HG02610 (cell line): Measurements from ENCODE around the gene ITGB3.
"Not testable (repeated sequence)": the region's sequence is repeated elsewhere in the genome, so short reads cannot be mapped to it uniquely, and the experiment has no call there.

ENCODE experiments used
- ATAC-seq: cut with Tn5 transposase; IDR thresholded peaks from one replicate; pipeline ENCODE4 v1.9.1; 2021; ENCODE audit warnings: mild to moderate bottlenecking, moderate library complexity; ENCODE audit not compliant: unreplicated experiment

The ITGB3 gene

GRCh38 chr17:47243737-47244598 is 9.7 kb upstream of the ITGB3 start:
- no peak for ATAC-seq

DNA sequence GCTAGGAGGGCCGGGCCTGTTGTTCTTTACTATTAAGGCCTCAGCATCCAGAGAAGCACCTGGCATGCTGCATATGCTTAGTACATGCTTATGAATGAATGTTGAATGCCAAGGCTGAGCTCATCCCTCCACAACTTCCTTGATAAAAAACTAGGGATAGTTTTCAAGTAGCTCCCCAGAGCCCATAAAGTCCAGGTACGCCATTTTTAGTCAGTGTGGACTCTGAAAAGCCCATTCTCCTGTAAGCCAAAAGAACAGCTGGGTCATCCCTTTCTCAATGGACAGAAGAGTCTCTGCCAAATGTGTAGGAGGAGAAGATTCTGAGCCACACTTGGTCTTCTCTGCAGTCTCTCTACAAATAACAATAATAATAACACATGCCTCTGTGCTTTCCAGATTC is 8.9 kb upstream of the ITGB3 start:
- no peak for ATAC-seq

DNA sequence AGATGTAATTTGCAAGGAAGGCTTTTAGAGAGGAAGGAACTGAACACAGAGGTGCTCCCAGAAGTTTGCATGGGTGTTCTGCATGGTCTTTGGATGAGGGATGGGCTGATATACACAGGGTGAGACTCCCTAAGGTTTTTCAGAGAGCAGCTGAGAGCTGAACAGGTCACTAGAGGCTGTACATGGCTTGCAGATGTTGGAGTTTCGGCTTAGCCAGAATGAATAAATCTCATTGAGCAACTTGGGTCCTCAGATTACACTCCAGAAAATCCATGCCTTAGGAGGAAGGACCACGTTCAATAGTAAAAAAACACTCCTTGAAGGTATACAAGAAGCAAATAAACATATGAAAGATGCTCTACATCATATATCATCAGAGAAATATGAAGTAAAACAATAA is 7.5 kb upstream of the ITGB3 start:
- no peak for ATAC-seq

- no peak for ATAC-seq
These were observed 2.8 kb upstream of the ITGB3 start for GRCh38 chr17:47250855-47251254.

DNA sequence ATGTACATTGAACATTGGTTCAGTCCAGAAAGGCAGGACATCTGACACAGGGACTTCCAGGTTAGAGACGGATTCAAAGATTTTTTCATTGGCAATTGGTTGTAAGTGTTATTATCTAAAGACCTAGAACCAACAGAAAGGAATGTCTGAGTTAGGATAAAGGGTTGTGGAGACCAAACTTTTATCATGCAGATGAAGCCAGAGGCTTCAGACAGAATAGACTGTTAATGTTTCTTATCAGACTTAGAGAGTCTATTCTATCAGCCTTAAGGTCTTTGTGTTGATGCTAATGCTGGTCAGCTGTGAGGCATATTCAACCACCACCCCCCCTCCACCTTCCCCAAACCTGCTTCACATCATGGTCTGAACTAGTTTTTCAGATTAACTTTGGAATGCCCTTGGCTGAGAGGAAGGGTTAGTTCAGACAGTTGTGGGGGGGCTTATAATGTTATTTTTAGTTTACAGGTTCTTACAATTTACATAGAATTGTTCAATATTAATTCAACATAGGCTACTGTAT is 2.1 kb upstream of the ITGB3 start:
- ATAC-seq = no peak

DNA sequence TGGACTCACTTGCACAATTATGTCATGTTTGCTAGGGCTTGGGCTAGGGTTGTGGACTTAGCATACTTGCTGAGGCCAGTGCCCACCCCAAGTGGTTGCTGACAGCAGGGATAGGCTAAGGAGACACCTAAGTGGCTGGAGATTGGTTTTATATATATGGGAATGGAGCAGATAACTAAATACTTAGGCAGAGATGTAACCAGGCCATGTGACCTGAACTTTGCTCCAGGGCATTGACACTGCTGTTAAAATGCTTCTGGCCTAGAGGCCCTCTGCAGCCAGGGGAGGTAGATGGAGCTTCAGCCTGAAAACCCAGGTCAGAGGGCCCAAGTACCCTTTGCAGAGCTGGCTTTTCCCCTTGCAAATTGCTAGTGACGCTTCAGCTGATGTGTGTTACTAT is 1.4 kb upstream of the ITGB3 start:
- no peak for ATAC-seq

- no peak for ATAC-seq
These were observed 688 bp upstream of the ITGB3 start for GRCh38 chr17:47252766-47253512.

DNA sequence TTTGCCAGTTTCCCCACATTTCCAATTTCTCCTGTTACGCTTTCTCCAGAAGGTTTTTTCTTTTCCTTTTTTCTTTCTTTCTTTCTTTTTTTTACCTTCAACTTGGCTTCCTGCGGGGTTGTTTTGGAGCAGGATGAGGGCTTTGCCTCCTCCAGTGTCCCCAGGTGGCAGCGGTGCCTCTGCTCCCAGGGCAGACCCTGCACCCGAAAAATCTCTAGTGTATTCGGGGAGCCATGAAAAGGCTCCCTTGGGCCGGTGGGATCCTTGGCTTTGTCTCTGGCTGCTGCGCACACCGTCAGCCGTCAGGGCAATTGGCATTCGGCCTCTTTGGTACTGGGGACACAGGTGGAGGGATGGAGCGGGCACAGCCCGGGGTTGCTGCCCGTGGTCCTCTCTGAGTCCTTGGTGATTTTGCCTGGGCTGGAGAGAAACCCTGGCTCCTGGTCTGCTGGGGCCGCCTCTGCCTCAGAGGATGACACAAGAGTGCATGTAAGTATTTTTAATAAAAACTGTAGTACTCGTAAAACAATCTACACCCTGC is 846 bp downstream of the ITGB3 start:
- no peak for ATAC-seq

- no peak for ATAC-seq
These were observed 4.2 kb downstream of the ITGB3 start for GRCh38 chr17:47257651-47258339.

- ATAC-seq = no peak
These were observed 9.0 kb downstream of the ITGB3 start for GRCh38 chr17:47262586-47262985.

GRCh38 chr17:47264166-47264565 is 10.5 kb downstream of the ITGB3 start:
- no peak for ATAC-seq

DNA sequence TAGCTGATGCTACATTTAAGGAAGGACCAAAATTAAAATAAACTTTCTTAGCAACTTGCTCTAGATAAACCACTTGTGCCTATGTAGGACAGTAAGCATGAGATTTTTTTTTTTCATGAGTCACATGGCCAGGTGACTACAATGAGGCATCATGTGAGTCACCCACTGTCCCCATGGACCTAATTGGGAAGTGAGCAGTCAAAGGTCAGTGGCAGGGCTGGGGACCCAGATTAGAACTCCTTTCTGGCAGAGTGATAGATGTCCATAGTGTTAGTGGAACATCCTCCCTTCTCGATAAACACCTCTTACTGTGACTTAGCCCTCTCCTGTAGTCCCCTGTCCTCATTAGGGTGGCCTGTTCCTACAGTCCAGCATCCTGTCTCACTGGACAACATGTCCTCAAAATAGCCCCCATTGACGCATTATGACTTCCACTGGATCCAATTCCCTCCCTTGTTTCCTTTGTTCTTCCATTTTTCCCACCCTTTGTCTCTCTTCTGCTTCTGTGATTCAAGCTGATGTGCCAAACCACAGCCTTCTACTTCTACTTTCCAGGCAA is 12.4 kb downstream of the ITGB3 start:
- ATAC-seq = no peak

DNA sequence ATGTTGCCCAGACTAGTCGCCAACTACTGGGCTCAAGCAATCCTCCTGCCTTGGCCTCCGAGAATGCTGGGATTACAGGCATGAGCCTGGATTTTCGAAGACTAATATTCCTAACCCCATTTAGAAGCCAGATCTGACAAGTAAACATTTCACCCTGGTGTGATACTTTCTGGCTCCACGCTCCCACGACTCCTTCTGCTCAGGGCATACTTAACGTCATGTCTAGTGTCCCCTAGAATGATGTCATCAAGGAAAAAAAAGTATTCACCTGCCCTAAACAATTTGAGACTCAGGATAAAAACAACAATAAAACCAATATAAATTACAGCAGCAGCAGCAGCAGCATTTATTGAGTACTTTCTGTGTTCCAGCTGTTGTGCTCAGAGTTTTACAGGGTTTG is 13.2 kb downstream of the ITGB3 start:
- ATAC-seq = no peak

DNA sequence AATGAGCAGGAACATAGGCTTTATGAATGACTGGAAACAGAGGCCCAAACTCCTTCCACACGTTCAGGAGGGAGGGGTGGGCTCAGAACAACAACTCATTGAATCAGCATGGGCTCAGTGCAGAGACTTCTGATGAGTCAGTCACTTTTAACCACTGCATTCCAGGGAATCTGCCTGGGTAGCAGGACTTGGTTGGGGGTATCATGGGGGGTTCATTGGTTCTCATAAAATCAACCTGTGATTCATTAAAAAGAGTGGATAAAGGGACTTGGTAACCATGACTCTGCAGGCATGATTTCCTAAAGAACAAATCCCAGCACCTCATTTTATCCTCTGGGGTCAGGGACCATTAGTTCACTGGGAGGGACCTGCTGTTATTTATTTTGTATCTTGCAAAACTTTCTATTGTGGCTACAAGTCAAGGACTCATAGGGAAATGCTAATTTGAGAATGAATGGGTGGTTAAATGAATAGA is 13.8 kb downstream of the ITGB3 start:
- ATAC-seq = no peak

- not testable (repeated sequence) for ATAC-seq
These were observed 15.3 kb downstream of the ITGB3 start for GRCh38 chr17:47268964-47269363.

GRCh38 chr17:47269561-47270280 is 16.1 kb downstream of the ITGB3 start:
- ATAC-seq = not testable (repeated sequence)

DNA sequence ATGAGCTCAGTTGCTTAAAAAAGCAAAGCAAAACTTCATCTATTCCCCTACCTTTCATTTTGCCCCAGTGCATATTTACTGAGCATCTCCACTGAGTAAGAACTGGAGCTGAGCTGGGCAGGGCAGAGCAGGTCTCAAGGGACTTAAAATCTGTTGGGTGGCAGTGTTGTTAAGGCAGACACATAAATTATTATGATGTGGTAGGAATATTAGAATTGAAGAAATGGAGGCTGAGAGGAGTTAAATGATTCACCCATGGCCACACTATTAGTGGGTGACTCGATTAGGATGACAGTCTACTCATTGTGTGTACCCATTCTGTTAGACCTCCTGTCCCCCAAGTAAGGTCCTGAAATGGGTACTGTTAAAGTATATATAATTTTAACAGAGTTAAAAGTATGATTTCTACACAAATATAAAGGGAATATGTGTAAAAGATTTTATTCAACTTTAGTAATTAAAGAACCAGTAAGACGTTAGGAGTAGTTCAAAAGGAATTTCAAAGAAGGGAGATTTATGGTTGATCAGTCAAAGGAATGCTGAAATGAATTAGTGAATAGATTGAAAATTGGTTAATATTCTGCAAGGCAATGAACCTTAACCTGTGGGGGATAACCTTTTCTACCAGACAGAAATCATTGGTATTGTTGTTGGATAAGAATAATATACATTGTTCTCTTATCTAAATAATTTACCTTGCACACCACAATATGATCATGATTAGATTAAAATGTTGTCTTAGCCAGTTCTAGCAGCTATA is 17.5 kb downstream of the ITGB3 start:
- no peak for ATAC-seq

DNA sequence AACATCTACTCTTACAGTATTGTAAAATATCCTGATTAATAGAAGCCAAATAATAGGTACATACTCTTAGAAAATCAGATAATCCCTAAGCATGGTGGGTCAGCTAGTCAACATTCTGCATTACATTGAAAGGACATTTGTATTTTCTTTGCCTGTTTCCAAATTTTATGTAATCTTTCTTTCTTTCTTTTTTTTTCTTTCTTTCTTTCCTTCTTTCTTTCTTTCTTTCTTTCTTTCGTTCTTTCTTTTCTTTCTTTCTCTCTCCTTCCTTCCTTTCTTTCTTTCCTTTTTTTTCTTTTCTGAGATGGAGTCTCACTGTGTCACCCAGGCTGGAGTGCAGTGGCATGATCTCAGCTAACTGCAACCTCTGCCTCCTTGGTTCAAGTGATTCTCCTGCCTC is 18.9 kb downstream of the ITGB3 start:
- ATAC-seq = no peak

DNA sequence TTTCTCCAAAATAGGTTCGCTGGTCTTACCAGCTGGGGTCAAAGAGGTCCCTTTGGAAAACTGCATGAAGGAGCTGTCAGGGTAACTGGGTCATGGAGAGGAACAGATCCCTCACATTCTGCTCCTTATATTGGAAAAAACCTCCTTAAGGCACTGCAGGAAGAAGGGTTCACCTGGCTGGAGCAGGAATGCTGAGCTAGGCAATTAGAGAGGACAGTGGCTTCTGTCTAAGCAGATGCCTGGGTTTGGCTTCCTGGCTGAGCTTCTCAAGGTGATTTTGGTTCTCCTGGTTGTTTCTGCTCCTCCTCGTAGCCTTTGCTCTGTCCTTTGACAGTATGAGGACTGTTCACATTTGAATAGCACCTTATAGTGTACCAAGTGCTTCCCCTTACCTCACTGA is 19.6 kb downstream of the ITGB3 start:
- ATAC-seq = no peak
